ENCODE data around the gene CUTC. TPM values are rescaled to one million over a fixed set of nuclear protein-coding genes. Genes with fewer than 3 reads are reported as not detected.

The CUTC gene
- total and polyA plus RNA-seq, 4 donors = 13.0 to 24.7 (median 20.6) TPM

DNA sequence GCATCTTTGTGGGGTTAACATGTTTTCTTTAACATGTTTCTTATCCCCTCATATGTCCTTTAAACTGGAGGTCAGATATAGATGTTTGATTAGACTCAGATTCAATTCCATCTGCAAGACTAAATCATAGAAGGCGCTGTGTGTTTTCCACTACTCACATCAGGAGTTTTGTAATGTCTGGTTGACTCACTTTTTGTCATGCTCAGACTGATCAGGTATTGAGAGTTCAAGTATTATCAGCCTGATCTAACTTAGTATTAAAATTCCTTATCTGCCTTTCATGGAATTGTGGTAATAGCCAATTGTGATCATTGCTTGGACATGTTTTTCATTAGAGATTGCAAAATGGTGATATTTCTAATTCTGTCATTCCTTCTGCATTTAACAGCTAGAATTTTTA lies 42.6 kb upstream of the CUTC start:
- Histone ChIP-seq H3K4me1 (ENCODE audit: control insufficient read depth in 5 of 5, insufficient read depth in 5 of 5, low read length in 5 of 5) (peaks cover 0 to 2% (median 0%) of the 10 kb centered on the region in 5 donors), H3K4me3 (no peak overlapping the region), H3K27me3 (ENCODE audit: control insufficient read depth in 3 of 3, insufficient read depth in 3 of 3, low read length in 2 of 3) (no peaks in the 10 kb centered on the region), H3K36me3 (ENCODE audit: control insufficient read depth in 4 of 4, insufficient read depth in 4 of 4, low read length in 4 of 4) (peaks cover 4 to 13% (median 9%) of the 10 kb centered on the region in 4 donors), H3K9ac (ENCODE audit: insufficient read depth in 1 of 2, low read length in 2 of 2) (no peak overlapping the region), H3K27ac (ENCODE audit: low read depth in 1 of 2, low read length in 1 of 2) (no peak overlapping the region), H3K9me3 (ENCODE audit: control insufficient read depth in 4 of 4, insufficient read depth in 3 of 4, low read length in 3 of 4) (peaks cover 0 to 2% (median 0%) of the 10 kb centered on the region in 4 donors)
- ATAC-seq (ENCODE audit: insufficient read depth, low FRiP score) (no peak), DNase-seq (no peak)
- WGBS, 2 donors = 98 to 100% methylated on average over 1 of the region's 1 CpG
- TF ChIP-seq, protein P1, sequence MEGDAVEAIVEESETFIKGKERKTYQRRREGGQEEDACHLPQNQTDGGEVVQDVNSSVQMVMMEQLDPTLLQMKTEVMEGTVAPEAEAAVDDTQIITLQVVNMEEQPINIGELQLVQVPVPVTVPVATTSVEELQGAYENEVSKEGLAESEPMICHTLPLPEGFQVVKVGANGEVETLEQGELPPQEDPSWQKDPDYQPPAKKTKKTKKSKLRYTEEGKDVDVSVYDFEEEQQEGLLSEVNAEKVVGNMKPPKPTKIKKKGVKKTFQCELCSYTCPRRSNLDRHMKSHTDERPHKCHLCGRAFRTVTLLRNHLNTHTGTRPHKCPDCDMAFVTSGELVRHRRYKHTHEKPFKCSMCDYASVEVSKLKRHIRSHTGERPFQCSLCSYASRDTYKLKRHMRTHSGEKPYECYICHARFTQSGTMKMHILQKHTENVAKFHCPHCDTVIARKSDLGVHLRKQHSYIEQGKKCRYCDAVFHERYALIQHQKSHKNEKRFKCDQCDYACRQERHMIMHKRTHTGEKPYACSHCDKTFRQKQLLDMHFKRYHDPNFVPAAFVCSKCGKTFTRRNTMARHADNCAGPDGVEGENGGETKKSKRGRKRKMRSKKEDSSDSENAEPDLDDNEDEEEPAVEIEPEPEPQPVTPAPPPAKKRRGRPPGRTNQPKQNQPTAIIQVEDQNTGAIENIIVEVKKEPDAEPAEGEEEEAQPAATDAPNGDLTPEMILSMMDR (IDR thresholded peaks at IDR 0.05; ENCODE audit: control extremely low read depth, extremely low read depth) = no peak

- peaks cover 16 to 36% (median 22%) of the 10 kb centered on the region in 4 donors for H3K36me3 ChIP-seq (ENCODE audit: control insufficient read depth in 4 of 4, insufficient read depth in 4 of 4, low read length in 4 of 4)
- no peaks in the 10 kb centered on the region for H3K9me3 ChIP-seq (ENCODE audit: control insufficient read depth in 4 of 4, insufficient read depth in 3 of 4, low read length in 3 of 4)
- DNase-seq (no peak), ATAC-seq (ENCODE audit: insufficient read depth, low FRiP score) (no peak)
- no peak overlapping the region for H3K9ac ChIP-seq (ENCODE audit: insufficient read depth in 1 of 2, low read length in 2 of 2)
- no peaks in the 10 kb centered on the region for H3K4me1 ChIP-seq (ENCODE audit: control insufficient read depth in 5 of 5, insufficient read depth in 5 of 5, low read length in 5 of 5)
- H3K4me3 ChIP-seq = no peak overlapping the region
- no peaks in the 10 kb centered on the region for H3K27me3 ChIP-seq (ENCODE audit: control insufficient read depth in 3 of 3, insufficient read depth in 3 of 3, low read length in 2 of 3)
- 93 to 98% methylated on average over 3 of the region's 3 CpGs for WGBS, 2 donors
- TF ChIP-seq, protein P1 (IDR thresholded peaks at IDR 0.05; ENCODE audit: control extremely low read depth, extremely low read depth) = no peak
- H3K27ac ChIP-seq (ENCODE audit: low read depth in 1 of 2, low read length in 1 of 2) = no peak overlapping the region
Observed at GRCh38 chr10:99693933-99694583, 38.0 kb upstream of the CUTC start.

GRCh38 chr10:99695761-99696160 lies 36.3 kb upstream of the CUTC start:
- Histone ChIP-seq H3K27me3 (ENCODE audit: control insufficient read depth in 3 of 3, insufficient read depth in 3 of 3, low read length in 2 of 3) (no peaks in the 10 kb centered on the region), H3K36me3 (ENCODE audit: control insufficient read depth in 4 of 4, insufficient read depth in 4 of 4, low read length in 4 of 4) (peaks cover 19 to 36% (median 24%) of the 10 kb centered on the region in 4 donors), H3K4me1 (ENCODE audit: control insufficient read depth in 5 of 5, insufficient read depth in 5 of 5, low read length in 5 of 5) (no peaks in the 10 kb centered on the region), H3K4me3 (no peak overlapping the region), H3K9ac (ENCODE audit: insufficient read depth in 1 of 2, low read length in 2 of 2) (no peak overlapping the region), H3K27ac (ENCODE audit: low read depth in 1 of 2, low read length in 1 of 2) (no peak overlapping the region), H3K9me3 (ENCODE audit: control insufficient read depth in 4 of 4, insufficient read depth in 3 of 4, low read length in 3 of 4) (no peaks in the 10 kb centered on the region)
- 87 to 95% methylated on average over 6 of the region's 6 CpGs for WGBS, 2 donors
- TF ChIP-seq, protein P1 (IDR thresholded peaks at IDR 0.05; ENCODE audit: control extremely low read depth, extremely low read depth) = no peak
- DNase-seq (no peak), ATAC-seq (ENCODE audit: insufficient read depth, low FRiP score) (no peak)

Data from lung (tissue), 12 donors.